HG02588 (cell line): ENCODE data around the gene APOL2.
"Not testable (repeated sequence)": the region's sequence is repeated elsewhere in the genome, so short reads cannot be mapped to it uniquely, and the experiment has no call there.

ENCODE experiments used
- ATAC-seq: cut with Tn5 transposase; IDR thresholded peaks from one replicate; pipeline ENCODE4 v1.9.1; 2021; ENCODE audit warnings: mild to moderate bottlenecking, moderate library complexity; ENCODE audit not compliant: unreplicated experiment

Gene APOL2

GRCh38 chr22:36245805-36246356, 6.6 kb upstream of the APOL2 start:
- ATAC-seq: no peak

GRCh38 chr22:36244522-36245391, 5.4 kb upstream of the APOL2 start:
- no peak for ATAC-seq

- ATAC-seq: no peak
Observed at GRCh38 chr22:36243986-36244385, 4.7 kb upstream of the APOL2 start.

DNA sequence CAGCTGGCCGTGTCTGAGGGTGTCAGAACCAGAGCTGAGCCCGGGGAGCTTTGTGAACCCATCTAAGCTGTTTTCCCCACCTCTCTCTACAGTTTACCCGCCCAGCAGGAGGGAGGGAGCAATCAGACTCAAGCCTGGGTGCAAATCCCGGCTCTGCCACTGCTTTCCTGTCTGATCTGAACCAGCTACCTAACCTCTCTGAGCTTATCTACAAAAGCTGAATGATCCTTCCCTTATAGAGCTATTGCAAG, 252 bp downstream of the APOL2 start:
- ATAC-seq: no peak

- no peak for ATAC-seq
Observed at GRCh38 chr22:36238373-36239149, 766 bp downstream of the APOL2 start.

DNA sequence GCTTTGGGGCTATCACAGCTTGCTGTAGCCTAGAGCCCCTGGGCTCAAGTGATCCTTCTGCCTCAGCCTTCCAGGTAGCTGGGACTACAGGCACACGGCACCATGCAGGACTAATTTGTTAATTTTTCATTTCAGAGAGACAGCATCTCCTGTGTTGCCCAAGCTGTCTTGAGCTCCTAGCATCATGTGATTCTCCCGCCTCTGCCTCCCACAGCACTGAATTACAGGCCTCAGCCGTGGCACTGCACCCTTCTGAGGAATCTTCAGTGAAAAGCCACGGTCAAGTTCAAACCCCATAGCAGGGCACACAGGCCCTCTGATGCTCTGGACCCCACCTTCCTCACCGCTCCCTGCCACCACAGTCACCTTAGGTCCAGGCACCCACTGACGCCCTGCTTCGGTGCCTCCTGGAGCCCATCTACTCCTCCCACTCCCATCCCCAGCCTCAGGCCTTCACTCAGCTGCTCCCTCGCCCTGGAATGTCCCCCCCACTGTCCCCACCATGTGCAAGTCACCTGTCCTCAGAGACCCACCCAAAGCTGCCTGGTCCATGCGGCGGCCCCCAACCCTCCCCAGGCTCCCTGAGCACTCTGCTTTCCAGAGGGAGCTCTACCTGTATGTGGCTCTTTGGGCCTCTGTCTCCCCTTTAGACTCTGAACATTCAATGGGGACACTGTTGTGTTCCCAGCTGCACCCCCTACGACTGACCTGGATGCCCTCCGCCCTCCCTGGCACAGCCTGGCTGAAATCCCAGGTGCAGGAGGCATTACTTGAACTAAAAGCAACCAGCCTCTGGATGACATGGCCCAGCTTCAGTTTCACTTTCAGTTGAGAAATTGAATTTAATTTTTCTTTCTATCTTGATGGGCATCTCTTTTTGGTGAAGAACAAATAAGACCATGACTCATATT, 1.6 kb downstream of the APOL2 start:
- no peak for ATAC-seq

DNA sequence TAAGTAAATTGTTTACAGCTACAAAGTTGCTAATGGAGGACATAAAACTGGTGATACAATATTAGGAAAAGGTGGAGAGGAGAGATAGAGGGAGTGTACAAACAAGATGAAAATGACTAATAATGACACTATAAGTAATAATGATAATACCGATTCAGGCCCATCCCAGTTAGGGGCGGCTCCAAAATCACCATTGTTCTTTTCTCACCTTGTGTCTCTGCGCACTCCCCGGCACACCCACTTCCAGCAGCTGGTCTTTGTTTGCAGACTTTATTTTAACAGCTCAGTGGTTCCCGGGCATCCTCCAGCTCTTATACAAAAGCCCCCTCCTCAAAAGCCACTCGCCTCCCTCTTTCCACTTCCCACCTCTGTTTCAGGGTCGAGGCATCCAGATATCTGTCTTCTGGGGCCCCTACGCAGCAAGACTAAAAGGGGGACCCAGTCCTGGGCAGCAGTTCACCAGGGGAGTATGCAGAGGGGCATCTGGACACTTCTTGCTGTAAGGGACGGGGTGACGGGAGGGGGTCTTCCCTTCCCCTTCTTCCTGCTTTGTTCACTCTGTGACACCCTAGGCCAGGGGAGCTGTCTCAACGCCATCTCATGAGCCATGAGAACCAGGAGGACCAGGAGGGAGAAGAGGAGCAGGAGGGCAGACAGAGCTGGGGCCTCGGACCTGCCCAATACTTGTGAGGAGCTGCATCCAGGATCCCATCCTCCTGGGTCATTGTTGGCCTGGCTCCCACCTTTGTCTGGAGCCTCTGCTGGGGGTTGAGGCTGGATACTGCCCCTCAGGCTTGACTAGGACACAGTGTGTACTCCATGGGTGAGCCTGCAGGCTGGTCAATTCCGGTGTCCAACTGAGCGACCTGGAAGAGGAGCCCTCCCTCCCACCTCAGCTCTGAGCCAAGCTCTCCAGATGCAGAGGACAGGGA, 2.7 kb downstream of the APOL2 start:
- ATAC-seq: no peak

- ATAC-seq: no peak
Observed at GRCh38 chr22:36235585-36235984, 3.7 kb downstream of the APOL2 start.

GRCh38 chr22:36234919-36235318, 4.4 kb downstream of the APOL2 start:
- no peak for ATAC-seq

DNA sequence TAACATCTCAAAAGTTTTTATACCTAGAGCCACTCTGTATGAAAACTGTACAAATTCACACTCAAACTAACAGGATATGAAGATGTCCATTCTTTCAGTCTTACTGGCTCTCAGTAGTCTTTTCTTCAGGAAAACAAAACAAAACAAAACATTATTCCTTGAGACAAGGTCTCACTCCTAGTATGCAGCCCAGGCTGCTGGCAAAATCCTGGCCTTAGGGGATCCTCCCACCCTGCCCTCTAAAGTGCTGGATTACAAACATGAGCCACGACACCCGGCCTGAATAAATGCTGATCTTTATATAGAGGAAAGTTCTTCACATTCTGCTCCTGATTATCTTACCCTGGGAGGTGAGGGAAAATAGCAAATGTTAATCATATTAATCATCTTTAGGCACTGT, 5.1 kb downstream of the APOL2 start:
- no peak for ATAC-seq

GRCh38 chr22:36233796-36234195, 5.5 kb downstream of the APOL2 start:
- ATAC-seq: no peak

- ATAC-seq: no peak
Observed at GRCh38 chr22:36232715-36233401, 6.5 kb downstream of the APOL2 start.

- not testable (repeated sequence) for ATAC-seq
Observed at GRCh38 chr22:36231051-36231450, 8.3 kb downstream of the APOL2 start.

GRCh38 chr22:36229649-36230048, 9.7 kb downstream of the APOL2 start:
- ATAC-seq: not testable (repeated sequence)

DNA sequence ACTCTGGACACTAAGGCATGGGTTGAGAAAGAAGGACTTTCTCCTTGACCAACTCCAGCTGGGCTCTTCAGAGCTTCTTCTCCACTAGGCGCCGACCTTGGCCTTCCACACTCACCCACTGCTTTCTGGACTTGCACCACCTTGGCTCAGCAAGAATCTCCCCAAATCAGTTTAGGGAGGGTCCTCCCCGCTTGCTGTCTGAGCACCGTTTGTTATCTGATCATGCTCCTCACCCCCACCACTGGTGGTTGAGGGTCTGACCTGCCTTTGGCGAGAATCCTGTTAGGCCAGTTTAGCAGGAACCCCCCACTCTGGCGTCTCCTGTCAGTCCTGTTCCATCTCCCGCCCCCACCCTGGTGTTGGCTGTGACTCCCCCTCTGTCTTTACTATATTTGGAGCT, 10.4 kb downstream of the APOL2 start:
- no peak for ATAC-seq

- ATAC-seq: not testable (repeated sequence)
Observed at GRCh38 chr22:36228369-36228768, 11.0 kb downstream of the APOL2 start.

- ATAC-seq: no peak
Observed at GRCh38 chr22:36227806-36228205, 11.5 kb downstream of the APOL2 start.

DNA sequence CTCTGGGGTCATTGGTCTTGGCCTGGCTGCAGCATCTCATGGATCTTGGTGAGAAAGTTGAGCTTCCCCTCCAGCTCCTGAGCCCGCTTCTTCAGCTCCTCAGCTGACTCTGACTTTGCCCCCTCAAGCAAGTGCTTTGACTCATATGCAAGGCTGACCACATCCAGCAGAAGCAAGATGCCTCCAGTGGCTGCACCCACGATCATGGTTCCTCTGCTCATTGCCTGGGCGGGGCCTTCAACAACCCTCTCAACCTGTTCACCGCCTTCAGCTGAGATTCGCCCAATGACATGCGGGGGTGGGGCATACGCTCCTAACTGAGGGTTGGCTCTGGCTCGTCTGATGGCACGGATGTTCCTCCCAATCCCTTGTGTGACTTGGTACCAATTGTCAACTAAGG, 11.9 kb downstream of the APOL2 start:
- no peak for ATAC-seq

GRCh38 chr22:36226189-36226588, 13.1 kb downstream of the APOL2 start:
- no peak for ATAC-seq
